ENCODE data around the gene GAPVD1. TPM values are rescaled to one million over a fixed set of nuclear protein-coding genes. Genes with fewer than 3 reads are reported as not detected.
"Not testable (repeated sequence)": the region's sequence is repeated elsewhere in the genome, so short reads cannot be mapped to it uniquely, and the experiment has no call there.

GAPVD1 gene
- polyA plus RNA-seq, 2 of the 4 experiments (the other 2 are of a cell fraction), result 18.2 to 23.0 TPM

DNA sequence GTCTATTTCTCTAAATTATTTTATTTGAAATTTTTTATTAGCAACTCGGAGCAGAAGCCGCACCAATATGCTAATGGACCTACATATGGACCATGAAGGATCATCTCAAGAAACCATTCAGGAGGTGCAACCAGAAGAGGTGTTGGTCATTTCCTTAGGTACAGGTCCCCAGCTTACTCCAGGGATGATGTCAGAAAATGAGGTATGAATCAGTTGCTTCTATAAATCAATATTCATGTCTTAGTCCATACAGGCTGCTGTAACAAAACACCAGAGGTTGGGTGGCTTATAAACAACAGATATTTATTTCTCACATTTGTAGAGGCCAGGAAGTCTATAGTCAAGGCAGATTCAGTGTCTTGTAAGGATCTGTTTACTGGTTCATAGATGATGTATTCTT is 50.8 kb downstream of the GAPVD1 start (continued):
- TF ChIP-seq, protein P1, sequence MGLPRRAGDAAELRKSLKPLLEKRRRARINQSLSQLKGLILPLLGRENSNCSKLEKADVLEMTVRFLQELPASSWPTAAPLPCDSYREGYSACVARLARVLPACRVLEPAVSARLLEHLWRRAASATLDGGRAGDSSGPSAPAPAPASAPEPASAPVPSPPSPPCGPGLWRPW (IDR thresholded peaks at IDR 0.05), result no peak
- no peak for TF ChIP-seq JUNB (IDR thresholded peaks at IDR 0.05)
- no peak for TF ChIP-seq ZSCAN20 (CRISPR knock-in tag; IDR thresholded peaks at IDR 0.05)
- no peak for TF ChIP-seq POLR2A (IDR thresholded peaks at IDR 0.05; ENCODE audit: low read length)
- no peak for TF ChIP-seq HDAC2 (IDR thresholded peaks at IDR 0.05)
- TF ChIP-seq NPAS2 (CRISPR knock-in tag; IDR thresholded peaks at IDR 0.05; ENCODE audit: borderline replicate concordance), result no peak
- no peak for TF ChIP-seq ZFP36 (IDR thresholded peaks at IDR 0.05; ENCODE audit: borderline replicate concordance, partially characterized antibody)
- TF ChIP-seq NR3C1 (IDR thresholded peaks at IDR 0.05), result no peak

- H3K4me1 ChIP-seq; H3K4me2 ChIP-seq; H3K4me3 ChIP-seq; ATAC-seq; H3K9me3 ChIP-seq; POLR2A ChIA-PET; FAIRE-seq; H3K27ac ChIP-seq; DNase-seq (ENCODE audit: low read depth in 1 of 2, low spot score in 1 of 2): not testable (repeated sequence)
- 90% methylated on average over 3 of the region's 3 CpGs for WGBS (ENCODE audit: missing lambda C conversion rate)
- CTCF ChIA-PET, result interaction anchor here (0.6 kb wide), 1 partner anchor 76 kb away, joined by 3 read pairs; no protein-coding TSS in a partner anchor
Measured at GRCh38 chr9:125316359-125316758, 54.7 kb downstream of the GAPVD1 start.

DNA sequence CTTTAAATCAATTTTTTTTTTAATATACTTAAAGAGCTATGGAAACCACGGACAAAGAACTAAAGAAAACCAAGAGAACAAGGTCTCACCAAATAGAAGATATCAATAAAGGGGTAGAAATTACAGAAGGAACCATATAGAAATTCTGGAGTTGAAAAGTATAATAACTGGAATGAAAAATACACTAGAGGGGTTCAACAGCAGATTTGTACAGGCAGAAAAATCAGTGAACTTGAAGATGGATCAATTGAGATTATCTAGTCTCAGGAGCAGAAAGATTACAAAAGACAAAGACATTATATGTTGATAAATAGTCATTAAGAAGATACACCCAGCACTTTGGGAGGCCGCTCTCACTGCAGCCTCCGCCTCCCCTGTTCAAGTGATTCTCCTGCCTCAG is 56.1 kb downstream of the GAPVD1 start:
- FAIRE-seq, result no peak
- POLR2A ChIA-PET, result interaction anchor here (0.7 kb wide), 1 partner anchor 46 kb away, joined by 3 read pairs; no protein-coding TSS in a partner anchor
- ATAC-seq, result no peak
- WGBS (ENCODE audit: missing lambda C conversion rate), result 95% methylated on average over 3 of the region's 3 CpGs
- Histone ChIP-seq H3K9me3 (peaks cover 6% of the 10 kb centered on the region; the same call in 1 of the 3 replicates), H3K4me2 (no peak overlapping the region), H3K4me1 (no peaks in the 10 kb centered on the region), H3K27ac (no peak overlapping the region), H3K4me3 (no peak overlapping the region)
- no peak for DNase-seq (ENCODE audit: low read depth in 1 of 2, low spot score in 1 of 2)
- no peak for TF ChIP-seq RAD21 (conservative IDR thresholded peaks at IDR 0.05 in 1 of 2, IDR thresholded peaks at IDR 0.05 in 1 of 2)
- TF ChIP-seq BHLHE40 (IDR thresholded peaks at IDR 0.05; ENCODE audit: low read depth, low read length), result no peak
- TF ChIP-seq ESRRA (IDR thresholded peaks at IDR 0.05; ENCODE audit: borderline replicate concordance, low read length), result no peak
- TF ChIP-seq NPAS2 (CRISPR knock-in tag; IDR thresholded peaks at IDR 0.05; ENCODE audit: borderline replicate concordance), result no peak
- TF ChIP-seq RNF2 (IDR thresholded peaks at IDR 0.05; ENCODE audit: borderline replicate concordance, low read depth), result no peak
- no peak for TF ChIP-seq PHF8 (IDR thresholded peaks at IDR 0.05; ENCODE audit: borderline replicate concordance, low read depth)
- no peak for TF ChIP-seq ATOH8 (CRISPR knock-in tag; IDR thresholded peaks at IDR 0.05; ENCODE audit: low read depth)
- no peak for TF ChIP-seq HOXB13 (CRISPR knock-in tag; IDR thresholded peaks at IDR 0.05; ENCODE audit: low read depth)
- no peak for TF ChIP-seq PBX3 (IDR thresholded peaks at IDR 0.05)
- TF ChIP-seq, protein P2, sequence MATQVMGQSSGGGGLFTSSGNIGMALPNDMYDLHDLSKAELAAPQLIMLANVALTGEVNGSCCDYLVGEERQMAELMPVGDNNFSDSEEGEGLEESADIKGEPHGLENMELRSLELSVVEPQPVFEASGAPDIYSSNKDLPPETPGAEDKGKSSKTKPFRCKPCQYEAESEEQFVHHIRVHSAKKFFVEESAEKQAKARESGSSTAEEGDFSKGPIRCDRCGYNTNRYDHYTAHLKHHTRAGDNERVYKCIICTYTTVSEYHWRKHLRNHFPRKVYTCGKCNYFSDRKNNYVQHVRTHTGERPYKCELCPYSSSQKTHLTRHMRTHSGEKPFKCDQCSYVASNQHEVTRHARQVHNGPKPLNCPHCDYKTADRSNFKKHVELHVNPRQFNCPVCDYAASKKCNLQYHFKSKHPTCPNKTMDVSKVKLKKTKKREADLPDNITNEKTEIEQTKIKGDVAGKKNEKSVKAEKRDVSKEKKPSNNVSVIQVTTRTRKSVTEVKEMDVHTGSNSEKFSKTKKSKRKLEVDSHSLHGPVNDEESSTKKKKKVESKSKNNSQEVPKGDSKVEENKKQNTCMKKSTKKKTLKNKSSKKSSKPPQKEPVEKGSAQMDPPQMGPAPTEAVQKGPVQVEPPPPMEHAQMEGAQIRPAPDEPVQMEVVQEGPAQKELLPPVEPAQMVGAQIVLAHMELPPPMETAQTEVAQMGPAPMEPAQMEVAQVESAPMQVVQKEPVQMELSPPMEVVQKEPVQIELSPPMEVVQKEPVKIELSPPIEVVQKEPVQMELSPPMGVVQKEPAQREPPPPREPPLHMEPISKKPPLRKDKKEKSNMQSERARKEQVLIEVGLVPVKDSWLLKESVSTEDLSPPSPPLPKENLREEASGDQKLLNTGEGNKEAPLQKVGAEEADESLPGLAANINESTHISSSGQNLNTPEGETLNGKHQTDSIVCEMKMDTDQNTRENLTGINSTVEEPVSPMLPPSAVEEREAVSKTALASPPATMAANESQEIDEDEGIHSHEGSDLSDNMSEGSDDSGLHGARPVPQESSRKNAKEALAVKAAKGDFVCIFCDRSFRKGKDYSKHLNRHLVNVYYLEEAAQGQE (IDR thresholded peaks at IDR 0.05), result no peak
- TF ChIP-seq RCOR1 (IDR thresholded peaks at IDR 0.05; ENCODE audit: low read depth, low read length), result no peak
- TF ChIP-seq FOSB (CRISPR knock-in tag; IDR thresholded peaks at IDR 0.05), result no peak
- TF ChIP-seq SREBF2 (IDR thresholded peaks at IDR 0.05), result no peak
- TF ChIP-seq, protein P3, sequence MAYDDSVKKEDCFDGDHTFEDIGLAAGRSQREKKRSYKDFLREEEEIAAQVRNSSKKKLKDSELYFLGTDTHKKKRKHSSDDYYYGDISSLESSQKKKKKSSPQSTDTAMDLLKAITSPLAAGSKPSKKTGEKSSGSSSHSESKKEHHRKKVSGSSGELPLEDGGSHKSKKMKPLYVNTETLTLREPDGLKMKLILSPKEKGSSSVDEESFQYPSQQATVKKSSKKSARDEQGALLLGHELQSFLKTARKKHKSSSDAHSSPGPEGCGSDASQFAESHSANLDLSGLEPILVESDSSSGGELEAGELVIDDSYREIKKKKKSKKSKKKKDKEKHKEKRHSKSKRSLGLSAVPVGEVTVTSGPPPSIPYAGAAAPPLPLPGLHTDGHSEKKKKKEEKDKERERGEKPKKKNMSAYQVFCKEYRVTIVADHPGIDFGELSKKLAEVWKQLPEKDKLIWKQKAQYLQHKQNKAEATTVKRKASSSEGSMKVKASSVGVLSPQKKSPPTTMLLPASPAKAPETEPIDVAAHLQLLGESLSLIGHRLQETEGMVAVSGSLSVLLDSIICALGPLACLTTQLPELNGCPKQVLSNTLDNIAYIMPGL (CRISPR knock-in tag; IDR thresholded peaks at IDR 0.05; ENCODE audit: borderline replicate concordance), result no peak
- TF ChIP-seq BCL3 (IDR thresholded peaks at IDR 0.05), result no peak
- no peak for TF ChIP-seq POLR2A (IDR thresholded peaks at IDR 0.05; ENCODE audit: low read length)
- TF ChIP-seq USF2 (IDR thresholded peaks at IDR 0.05), result no peak
- CTCF ChIA-PET, result interaction anchor here (0.6 to 1.2 kb wide), 3 partner anchors 10 to 1740 kb away, joined by 3 to 4 read pairs (median 3); no protein-coding TSS in a partner anchor

All from A549 (cell line).